Urothelium cell line (cell line): Measurements from ENCODE around the gene VGLL3.
"Not testable (repeated sequence)": the region's sequence is repeated elsewhere in the genome, so short reads cannot be mapped to it uniquely, and the experiment has no call there.

Experiments used
- DNase-seq: peaks from one replicate; pipeline ENCODE4 v3.0.0; 2011; ENCODE audit warnings: low spot score, mixed read lengths
- FAIRE-seq: peaks from 2 replicates; lab custom pipeline; 2011; peaks lifted over from hg19 to GRCh38; lab: Jason Lieb, UNC

VGLL3 gene

DNA sequence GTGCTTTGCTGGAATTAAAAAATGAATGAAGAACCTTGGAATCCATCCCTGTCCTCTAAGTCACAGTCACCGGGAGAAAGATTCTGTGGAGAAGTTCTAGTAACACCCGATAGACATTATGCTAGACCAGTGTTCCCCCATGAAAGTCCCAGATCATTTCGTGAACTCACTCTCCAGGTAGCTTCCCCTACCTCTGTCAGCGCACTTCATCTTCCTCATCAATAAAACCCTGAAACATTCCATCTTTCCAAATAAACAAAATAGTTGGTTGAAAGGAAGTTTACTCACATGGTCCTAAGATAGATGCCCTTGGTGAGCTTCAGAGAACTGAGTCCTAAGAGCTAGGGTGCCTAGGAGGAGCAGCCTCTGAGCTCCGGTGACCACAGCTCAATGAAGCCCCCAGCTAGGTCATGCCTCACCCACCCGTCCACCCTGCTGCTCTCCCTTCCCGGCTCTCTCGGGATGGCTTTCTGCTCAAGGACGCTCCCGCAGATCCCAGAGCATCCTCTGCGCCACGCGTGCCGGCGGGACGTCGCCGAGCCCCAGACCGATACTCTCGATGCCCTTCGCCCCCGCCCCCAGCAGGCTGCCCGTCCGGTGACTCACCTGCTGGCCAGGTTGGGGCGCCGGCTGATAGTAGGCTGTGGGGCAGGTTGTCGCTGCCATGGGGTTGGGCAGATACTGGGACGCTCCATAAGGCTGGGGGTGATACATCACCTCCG lies 776 bp downstream of the VGLL3 start:
- FAIRE-seq (peak; percentile 23), DNase-seq (peak; percentile 63)

DNA sequence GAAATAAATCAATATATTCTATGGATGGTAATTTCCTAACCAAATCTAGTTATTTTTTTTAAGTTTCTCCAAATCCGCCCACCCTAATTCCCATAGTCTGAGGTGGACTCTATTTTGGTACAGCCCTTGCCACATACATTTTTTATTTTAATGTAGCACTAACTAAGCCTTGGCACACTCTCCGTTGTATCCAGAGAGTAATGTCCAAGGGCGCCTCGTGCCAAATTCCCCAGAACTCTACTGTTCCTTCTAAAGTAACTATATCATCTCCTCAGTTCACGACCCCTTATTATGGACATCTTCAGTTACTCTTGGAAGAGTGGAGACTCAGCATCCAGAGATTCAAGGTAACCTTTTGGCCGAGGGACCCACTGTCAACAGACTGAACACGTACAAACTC lies 1.3 kb downstream of the VGLL3 start:
- FAIRE-seq: no peak
- DNase-seq: no peak

DNA sequence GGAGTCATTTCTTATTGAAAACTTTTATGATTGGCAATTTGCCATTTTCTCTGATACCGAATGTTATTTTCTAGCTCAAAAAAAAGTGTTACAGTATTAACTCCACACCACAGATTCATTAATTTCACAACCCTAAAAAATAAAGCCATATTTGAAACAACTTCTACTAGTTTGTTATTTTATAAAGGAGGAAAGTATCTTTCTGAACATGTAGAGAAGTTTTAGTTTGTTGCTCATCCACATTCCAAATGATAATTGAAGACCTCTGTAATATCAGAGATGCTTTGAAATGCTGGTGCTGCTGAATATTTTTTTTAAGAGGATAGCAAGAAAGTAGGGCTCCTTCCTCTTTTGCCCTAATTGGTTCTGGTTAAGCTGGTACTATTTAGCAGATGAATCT lies 1.9 kb downstream of the VGLL3 start:
- FAIRE-seq (no peak), DNase-seq (no peak)

DNA sequence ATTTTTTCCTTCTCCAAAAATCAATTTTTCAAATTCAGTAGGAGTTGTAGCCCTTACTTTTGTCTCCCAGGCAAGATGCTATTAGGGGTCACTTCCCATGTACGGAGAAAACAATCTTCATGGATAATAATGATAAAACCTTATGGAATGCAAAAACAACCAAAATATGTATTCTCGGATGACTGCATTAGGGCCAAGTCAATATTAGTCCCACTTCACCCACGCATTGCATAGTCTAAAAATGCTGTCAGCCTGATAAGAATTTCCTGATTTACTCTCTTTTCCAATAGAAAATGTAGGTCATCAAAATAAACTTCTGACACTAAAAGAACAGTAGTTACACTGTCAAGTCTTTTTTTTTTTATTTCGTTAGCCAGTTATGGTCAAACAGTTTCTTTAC lies 2.7 kb downstream of the VGLL3 start:
- FAIRE-seq (no peak), DNase-seq (no peak)

DNA sequence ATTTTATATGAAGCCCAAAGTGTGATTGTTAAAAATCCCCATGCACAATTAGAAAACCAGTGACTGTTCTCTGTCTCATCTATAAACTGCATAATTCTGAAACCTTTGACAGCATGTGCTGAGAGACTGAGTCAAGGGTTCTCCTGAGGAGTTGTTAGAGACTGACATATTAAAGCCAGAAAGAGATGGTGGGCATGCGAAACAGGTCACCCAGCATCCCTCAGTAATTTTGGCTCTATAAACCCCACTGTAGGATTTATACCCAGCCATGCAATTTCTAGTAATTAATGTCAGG lies 3.6 kb downstream of the VGLL3 start:
- DNase-seq: no peak
- no peak for FAIRE-seq

DNA sequence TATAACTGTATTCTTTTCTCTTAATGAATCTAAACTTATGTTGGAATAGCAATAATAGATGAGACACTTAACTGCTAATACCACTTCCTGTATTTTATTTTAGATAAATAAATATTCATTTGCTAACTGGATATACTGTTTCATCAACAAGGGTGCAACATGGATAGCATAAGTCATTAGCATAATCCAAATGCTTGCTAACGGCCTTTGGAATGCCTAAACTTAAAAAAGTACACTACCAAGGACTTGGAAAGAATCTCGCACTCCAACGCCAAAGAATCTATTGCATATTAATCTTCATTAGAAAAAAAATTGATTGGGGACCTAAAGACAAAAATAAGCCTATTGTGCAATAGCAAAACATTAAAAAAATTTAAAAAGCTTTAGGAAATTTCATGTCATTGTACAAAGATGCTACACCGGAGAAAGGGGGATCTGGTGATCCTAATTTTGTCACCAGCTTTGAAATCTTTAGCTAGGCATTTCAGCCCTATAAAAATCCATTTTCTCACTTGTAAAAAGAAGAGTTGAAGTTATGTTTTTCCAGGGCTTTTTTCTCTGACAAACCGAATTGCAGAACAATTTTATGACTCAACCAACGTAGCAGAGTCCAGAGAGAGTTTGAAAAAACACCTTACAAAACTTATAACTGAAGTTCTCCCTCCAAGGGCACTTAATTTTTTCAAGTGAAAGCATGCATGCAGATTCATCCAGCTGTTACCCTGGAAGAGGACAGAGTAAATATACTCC lies 4.1 kb downstream of the VGLL3 start:
- FAIRE-seq (no peak), DNase-seq (no peak)

DNA sequence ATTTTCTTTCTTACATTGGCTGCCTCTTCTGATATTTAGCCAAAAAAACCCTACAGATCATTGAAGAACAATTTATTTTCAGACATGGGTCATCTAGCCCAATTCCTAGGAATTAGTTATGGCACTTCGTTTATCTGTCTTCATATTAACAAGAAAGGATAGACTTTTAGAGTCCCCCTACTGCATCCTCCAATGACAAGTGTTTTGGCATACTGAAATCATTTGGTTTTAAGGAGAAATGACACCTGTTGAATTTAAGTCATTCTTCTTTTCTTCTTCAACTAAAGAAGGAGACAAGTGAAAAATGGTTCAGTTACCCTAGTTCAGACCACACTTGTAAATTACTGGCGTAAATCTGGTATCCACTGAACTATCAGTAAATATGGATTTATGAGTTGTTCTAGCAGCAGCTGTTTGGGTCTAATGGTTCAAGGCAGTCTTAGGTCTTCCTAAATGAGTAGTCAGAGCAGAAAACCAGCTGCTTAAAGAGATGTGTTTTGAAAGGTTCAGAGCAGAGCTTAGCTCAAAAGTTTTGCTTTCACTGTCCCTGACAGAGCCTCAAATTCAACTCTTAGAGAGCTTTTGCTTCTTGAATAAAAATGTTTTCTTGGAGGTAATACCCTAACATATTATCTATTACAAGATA lies 5.6 kb downstream of the VGLL3 start:
- no peak for FAIRE-seq
- no peak for DNase-seq

DNA sequence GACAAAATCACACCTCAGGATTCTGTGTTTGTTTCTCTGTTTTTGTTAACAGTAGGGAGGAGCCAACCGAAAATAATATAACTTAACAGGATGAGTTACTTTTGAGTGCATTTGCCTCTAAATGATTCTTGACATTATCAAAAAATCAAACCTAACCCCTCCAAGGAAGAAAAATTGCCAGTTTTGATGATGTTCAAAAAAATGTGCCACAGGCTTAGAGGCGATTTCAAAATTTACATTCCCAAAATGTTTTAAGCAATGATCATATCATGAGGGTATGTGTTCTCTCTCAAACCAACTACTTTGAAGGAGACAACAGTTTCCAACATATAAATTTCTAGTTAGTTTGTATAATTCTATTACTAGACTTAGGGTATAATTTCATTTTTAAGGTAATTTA lies 6.7 kb downstream of the VGLL3 start:
- no peak for FAIRE-seq
- no peak for DNase-seq

DNA sequence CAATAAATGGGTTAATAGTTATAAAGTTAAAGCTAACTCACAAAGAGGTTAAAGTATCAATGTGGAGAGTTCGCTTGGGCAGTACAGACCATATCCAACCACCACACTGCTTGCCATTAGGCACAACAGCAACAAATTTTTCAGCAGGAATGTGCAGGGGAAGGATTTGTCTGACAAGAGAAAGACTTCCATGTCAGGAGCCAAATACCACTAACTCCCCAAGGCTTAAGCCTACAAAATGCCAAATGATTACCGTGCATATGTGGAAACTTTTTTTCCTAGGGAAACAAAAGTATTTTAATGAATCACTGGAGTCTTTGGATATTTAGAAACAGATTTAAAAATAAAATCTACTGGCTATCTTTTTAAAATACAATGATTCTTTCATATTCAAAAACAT lies 8.1 kb downstream of the VGLL3 start:
- FAIRE-seq (no peak), DNase-seq (no peak)

DNA sequence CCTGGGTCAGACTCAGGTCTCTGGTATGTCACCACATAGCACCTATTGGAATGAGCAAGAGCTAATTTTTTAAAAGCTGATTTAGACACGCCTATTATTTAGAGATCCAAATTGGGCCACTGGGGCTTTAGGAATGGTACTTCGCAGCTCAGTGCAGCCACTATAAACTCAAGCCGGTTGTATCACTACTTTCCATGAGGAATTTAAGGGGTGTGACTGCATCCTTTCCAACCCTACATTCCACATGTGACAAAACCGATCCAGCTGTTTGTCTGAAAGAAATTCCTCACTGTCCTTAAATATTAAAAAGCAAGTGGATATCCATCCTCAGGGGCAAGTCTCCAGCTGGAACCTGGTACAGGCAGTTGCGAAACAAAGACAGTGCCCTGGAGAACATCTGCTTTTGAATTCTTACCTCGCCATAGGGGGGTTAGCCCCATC lies 12.8 kb downstream of the VGLL3 start:
- FAIRE-seq (no peak), DNase-seq (no peak)

DNA sequence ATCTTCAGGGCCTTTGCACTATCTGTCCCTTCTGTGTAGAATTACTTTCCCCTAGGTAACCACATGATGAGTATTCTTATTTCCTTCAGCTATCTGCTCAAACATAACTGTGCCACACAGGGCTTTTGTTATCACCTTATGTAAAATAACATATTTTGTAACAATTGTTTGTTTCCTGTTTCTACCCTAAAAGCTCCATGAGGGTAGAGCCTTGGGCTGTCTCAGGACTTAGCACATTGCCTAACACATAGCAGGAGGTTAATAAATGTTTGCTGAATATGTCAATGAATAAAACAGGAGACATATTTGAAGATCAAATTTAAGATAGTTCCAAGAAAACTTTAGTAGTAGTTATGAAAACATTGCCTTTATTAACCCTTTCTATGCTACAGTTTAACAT lies 14.7 kb downstream of the VGLL3 start:
- DNase-seq (no peak), FAIRE-seq (no peak)

DNA sequence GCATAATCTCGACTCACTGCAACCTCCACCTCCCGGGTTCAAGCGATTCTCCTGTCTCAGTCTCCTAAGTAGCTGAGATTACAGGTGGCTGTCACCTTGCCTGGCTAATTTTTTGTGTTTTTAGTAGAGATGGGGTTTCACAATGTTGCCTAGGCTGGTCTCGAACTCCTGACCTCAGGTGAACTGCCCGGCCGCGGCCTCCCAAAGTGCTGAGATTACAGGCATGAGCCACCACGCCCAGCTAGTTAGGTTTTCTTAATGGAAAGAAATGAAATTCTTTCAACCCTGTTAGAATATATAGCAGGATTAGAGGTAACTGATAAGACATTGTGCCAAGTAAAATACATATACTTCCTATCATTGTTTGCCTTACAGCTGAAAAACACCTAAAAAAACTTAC lies 16.8 kb downstream of the VGLL3 start:
- not testable (repeated sequence) for FAIRE-seq, DNase-seq

DNA sequence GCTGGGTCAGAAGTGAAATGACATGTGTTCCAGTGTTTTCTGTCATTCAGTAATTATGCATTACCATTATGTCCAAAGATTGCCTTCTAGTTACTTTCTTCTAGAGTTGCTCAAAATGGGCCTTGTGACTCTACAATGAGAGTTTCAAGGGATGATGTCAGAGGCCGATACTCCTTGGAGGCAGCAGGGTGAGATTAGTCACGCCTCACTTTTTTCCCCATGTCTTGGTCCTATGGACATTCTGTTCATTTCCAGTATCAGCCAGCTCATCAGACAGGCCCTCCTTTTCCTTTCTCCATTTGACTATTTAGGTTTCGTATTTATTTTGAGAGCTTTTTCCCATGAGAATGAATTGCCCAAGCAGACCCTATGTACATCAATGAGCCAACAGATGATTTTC lies 17.5 kb downstream of the VGLL3 start:
- FAIRE-seq: no peak
- peak; percentile 14 for DNase-seq

DNA sequence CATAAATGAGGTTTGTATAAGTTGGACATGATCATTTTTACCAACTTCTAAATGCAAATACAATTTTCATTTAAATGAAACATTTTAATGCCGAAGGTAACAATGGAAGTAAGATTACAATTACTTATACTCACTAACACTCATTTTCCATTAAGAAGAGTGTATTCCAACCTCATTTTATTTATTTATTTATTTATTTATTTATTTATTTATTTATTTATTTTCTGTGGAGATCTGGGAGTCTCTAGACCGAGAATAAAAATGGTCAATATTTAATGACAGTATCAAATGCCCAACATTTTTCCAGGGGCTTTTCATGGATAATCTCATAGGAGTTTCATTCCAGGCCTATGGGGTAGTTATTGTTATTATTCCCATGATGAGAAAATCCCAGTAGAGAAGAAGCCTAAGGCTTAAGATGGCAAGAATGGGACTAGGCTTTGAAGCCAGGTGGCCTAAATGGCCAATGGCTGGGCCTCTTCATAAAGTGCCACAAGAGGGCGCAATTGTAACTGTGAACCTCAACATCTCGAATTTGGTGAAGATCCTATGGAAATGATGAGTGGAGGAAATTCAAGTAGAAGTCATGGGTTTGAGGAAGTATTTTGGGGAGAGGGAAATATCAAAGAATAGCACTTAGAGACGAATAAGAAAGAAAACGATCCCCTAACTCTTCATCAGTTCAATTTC lies 21.3 kb downstream of the VGLL3 start:
- FAIRE-seq: no peak
- peak; percentile 54 for DNase-seq

DNA sequence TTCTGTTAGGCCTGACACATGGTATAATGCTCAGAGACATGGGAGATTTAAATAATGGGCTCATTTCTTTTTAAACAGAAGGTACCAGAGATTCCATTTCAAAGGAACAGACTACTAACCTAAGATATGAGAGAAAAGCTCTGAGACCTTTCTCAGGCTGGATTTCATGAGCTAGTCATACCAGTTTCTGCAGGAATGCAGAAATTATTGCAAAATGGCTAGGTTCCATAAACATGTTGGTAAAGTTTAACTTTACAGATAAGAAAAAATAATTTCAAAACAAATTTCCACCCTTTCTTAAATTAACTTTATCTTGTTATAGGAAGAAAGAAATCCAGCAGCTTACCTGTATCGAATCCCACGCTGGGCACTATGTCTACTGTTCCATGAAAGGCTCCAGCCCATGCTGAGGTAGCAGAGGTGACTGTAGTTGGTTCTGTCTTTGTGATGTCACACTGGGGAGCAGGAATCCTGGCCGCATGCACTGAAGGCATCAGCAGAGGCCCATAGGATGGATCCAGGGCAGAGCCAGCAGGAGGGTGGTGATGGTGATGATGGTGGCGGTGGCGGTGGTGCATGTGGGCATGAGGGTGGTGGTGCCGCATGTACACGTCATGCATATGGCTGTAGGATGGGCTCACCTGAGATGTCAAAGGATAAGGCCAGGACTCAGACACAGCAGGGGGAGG lies 22.6 kb downstream of the VGLL3 start:
- DNase-seq: no peak
- FAIRE-seq: peak; percentile 9

DNA sequence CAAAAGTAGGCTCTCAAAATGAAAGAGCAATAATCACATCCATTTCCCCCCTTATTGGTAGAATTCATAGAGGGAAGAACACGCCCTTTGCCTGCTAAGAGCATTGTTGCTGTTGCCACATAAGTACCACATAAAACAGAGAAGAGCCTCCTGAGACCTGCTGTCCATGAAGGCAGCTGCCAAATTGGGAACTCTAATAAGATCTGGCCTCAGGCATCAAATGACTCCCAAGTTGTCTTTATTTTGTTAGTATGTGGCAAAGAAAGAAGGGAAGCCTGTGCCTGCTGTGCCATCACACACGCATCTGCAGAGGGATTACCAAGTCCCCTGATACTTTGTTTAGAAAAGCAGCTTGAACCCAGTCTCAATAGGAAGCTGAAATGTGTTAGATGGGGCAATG lies 23.9 kb downstream of the VGLL3 start:
- DNase-seq (no peak), FAIRE-seq (no peak)

DNA sequence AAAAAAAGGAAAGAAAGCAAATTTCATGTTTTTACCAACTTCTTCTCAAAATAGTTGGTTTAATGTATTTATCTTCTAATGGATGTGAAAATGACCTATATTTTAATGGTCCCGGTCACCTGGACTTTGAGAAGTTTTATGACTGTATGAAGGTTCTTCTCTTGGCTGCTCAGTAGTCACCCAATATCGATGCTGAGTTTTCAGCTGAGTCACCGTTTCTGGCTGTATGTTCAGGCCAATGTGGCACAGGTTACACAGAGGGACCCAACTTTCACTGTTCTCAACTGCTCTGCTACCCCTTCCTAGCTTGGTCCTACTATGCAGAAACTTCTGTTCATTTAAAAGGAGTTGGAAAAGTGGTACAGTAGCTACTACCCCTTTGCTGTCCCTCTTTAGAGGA lies 25.8 kb downstream of the VGLL3 start:
- FAIRE-seq (no peak), DNase-seq (no peak)

DNA sequence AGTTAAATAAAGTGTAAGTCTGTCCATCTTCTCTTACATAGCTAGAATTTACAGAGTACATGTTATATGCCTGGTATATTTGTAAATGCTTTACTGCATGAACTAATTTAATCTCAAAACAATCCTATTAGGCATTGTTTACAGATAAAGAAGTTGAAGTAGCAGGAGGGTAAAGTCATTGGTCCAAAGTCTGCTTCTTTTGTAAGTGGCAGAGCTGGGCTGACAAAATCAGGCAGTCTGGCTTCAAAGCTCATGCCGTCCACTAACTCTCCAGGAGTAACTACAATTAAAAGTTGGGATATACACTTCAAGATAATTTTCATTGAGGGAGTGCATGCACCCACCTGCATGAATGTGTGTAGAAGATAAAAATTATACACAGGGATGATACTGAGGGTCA lies 27.3 kb downstream of the VGLL3 start:
- DNase-seq: no peak
- no peak for FAIRE-seq

DNA sequence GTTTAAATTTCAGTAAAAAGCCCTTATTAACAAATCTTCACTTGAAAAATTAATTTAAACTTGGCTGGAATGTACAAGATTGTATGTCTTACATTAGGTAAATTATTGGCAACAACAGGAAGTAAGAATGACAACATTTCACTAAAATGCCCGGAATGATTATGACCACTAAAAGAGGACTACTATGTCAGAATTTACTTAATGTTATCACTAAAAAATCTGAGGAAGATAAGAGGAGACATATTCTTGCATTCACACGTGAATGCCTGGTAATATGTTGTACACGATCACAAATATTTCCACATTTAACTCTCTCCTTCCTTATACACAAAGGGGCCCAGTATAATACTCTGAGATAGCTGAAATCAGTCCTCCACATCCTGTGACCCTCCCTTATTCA lies 29.7 kb downstream of the VGLL3 start:
- DNase-seq (no peak), FAIRE-seq (no peak)

DNA sequence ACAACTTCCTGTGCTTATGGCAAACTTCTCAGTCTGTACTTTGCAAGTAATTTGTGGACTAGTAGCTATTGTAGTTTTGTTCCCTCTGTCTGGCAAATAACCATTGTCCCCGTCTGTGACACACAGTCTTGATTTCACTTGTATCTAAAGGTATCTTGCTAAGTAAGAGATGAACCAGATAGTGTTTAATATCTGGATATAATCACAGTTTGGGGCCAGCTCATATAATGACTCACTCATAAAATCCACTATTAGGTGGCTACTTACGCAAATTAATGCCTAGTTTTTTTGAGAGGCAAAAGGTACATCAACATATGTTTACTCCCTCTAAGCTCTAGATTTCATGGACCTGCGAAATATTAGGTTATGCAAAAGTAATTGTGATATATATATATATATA lies 30.4 kb downstream of the VGLL3 start:
- DNase-seq (no peak), FAIRE-seq (no peak)

DNA sequence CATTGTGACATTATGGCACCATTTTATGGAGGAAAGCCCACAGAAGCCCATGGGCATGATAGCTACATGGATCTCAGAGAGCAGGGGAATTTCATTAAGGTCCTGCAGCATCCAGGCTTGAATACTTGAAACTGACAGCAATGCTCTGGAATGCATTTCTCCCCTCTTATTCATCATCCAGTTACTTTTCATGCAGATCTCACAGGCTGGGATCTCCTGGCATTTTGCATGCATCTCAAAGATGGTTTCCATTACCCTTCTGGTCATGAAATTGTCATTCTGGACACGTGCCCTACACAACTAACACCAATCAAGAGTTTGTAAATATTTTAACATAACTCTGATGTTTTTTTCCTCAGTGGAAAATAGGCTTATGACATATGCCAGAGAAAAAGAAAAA lies 32.4 kb downstream of the VGLL3 start:
- DNase-seq (no peak), FAIRE-seq (no peak)
